K562 (cell line): ENCODE measurements around the gene SPTBN5. TPM values are rescaled to one million over a fixed set of nuclear protein-coding genes. Genes with fewer than 3 reads are reported as not detected.

Source experiments
- ATAC-seq: fragments of 200-7000 bp; cut with Tn5 transposase; 3 replicates; pipeline ENCODE4 v1.9.1; 2020; ENCODE audit warnings: moderate library complexity
- BruUV-seq: library from RNA; stranded (reverse); fragments of 400-500 nt; replicated peaks from 2 replicates; lab custom pipeline; 2021; lab: Mats Ljungman, UMichigan
- CTCF ChIA-PET: fragments of 300-600 bp; formaldehyde crosslinking; extraction: SDS; loops from one replicate; lab custom pipeline; 2021; ENCODE audit warnings: low intra/inter-chr PET ratio; lab: Yijun Ruan, JAX
- POLR2A ChIA-PET: fragments of 300-600, 350-650 bp; sonication (Branson Sonifier 250); formaldehyde crosslinking; extraction: SDS; loops from one replicate; lab custom pipeline; 2021; ENCODE audit warnings: antibody characterized with exemption, inconsistent platforms; lab: Yijun Ruan, JAX
- DNase-seq, 4 experiments: peaks; one replicate each; pipeline versions ENCODE4 v3.0.0 to v3.0.0-alpha.2; 2011 to 2018; ENCODE audit warnings: low spot score in 3 of 4, mixed read lengths in 3 of 4; ENCODE audit errors: extremely low read depth in 1 of 4
- FAIRE-seq: peaks from 2 replicates; lab custom pipeline; 2011; peaks lifted over from hg19 to GRCh38; lab: Jason Lieb, UNC
- H2AFZ ChIP-seq: 2 replicates; pipeline ENCODE4 v1.6.0; 2011; ENCODE audit warnings: low read depth, low read length, control low read depth, inconsistent platforms
- H3K27ac ChIP-seq: fragments of 200-600 bp; 3 replicates; pipeline ENCODE4 v1.8.0; 2011; ENCODE audit warnings: low read depth, mild to moderate bottlenecking, control low read depth, inconsistent platforms, low read length, moderate library complexity, mixed read lengths; ENCODE audit errors: extremely low read depth
- H3K27me3 ChIP-seq, 2 experiments: fragments of 300-600 bp in 1 of 2; 2 replicates in 1 of 2; 3 replicates in 1 of 2; pipeline versions ENCODE4 v1.6.0 to v1.8.0; 2011; ENCODE audit warnings: inconsistent platforms in 2 of 2, low read length in 2 of 2, mild to moderate bottlenecking in 1 of 2, mixed read lengths in 1 of 2, moderate library complexity in 1 of 2; ENCODE audit not compliant: control insufficient read depth in 2 of 2, insufficient read depth in 2 of 2
- H3K36me3 ChIP-seq: fragments of 300-600 bp; 3 replicates; pipeline ENCODE4 v1.8.0; 2011; ENCODE audit warnings: mild to moderate bottlenecking, low read length, inconsistent platforms; ENCODE audit not compliant: control insufficient read depth, insufficient read depth
- H3K4me1 ChIP-seq, 2 experiments: fragments of 200-600 bp in 1 of 2; replicated peaks in 1 of 2; 2 replicates in 1 of 2; 3 replicates in 1 of 2; pipeline versions ENCODE4 v1.5.1 to v1.8.0; 2011; ENCODE audit warnings: inconsistent platforms in 2 of 2, low read length in 2 of 2, mild to moderate bottlenecking in 1 of 2, mixed read lengths in 1 of 2, moderate library complexity in 1 of 2; ENCODE audit not compliant: control insufficient read depth in 2 of 2, insufficient read depth in 2 of 2
- H3K4me2 ChIP-seq: 2 replicates; pipeline ENCODE4 v1.6.1; 2011; ENCODE audit warnings: low read length, control low read depth, inconsistent platforms, mixed read lengths; ENCODE audit not compliant: insufficient read depth
- H3K4me3 ChIP-seq: fragments of 200-600 bp; sonication (generic), shearing (Covaris generic); 2 replicates; pipeline ENCODE4 v1.5.1; 2016; ENCODE audit warnings: control low read depth, inconsistent platforms
- H3K79me2 ChIP-seq: fragments of 200-600 bp; 3 replicates; pipeline ENCODE4 v1.8.0; 2011; ENCODE audit warnings: low read length, inconsistent platforms; ENCODE audit not compliant: control insufficient read depth, insufficient read depth
- H3K9ac ChIP-seq, 2 experiments: 2 replicates each; pipeline versions ENCODE4 v1.6.0 to v1.6.1; 2011; ENCODE audit warnings: low read depth in 2 of 2, low read length in 2 of 2, control low read depth in 1 of 2, inconsistent platforms in 1 of 2, mild to moderate bottlenecking in 1 of 2, mixed read lengths in 1 of 2; ENCODE audit not compliant: insufficient read depth in 1 of 2
- H3K9me1 ChIP-seq: one replicate; pipeline ENCODE4 v1.6.0; 2011; ENCODE audit warnings: inconsistent platforms, mild to moderate bottlenecking, low read length, moderate library complexity; ENCODE audit not compliant: control insufficient read depth, insufficient read depth
- H3K9me3 ChIP-seq: replicated peaks from 2 replicates; pipeline ENCODE4 v1.5.1; 2011; ENCODE audit warnings: low read depth, low read length, inconsistent platforms; ENCODE audit not compliant: control insufficient read depth, insufficient read depth
- H4K20me1 ChIP-seq: replicated peaks from 2 replicates; pipeline ENCODE4 v1.6.1; 2011; ENCODE audit warnings: low read length, inconsistent platforms, mixed read lengths; ENCODE audit not compliant: control insufficient read depth, insufficient read depth
- CTCF ChIP-seq, 3 experiments: IDR thresholded peaks in 2 of 3; conservative IDR thresholded peaks in 1 of 3; 2 replicates each; pipeline ENCODE4 v1.5.1; 2011 to 2012; ENCODE audit warnings: low read length in 3 of 3, mild to moderate bottlenecking in 3 of 3, control low read depth in 2 of 3, improper control_type of control experiment in 1 of 3, inconsistent platforms in 1 of 3, low read depth in 1 of 3, mixed read lengths in 1 of 3, moderate library complexity in 1 of 3; ENCODE audit not compliant: insufficient read depth in 2 of 3
- ESRRA ChIP-seq: fragments of 450-650 bp; IDR thresholded peaks from 2 replicates; pipeline ENCODE4 v1.6.1; 2014; ENCODE audit warnings: low read depth, mild to moderate bottlenecking, moderate library complexity, borderline replicate concordance
- JUND ChIP-seq, 2 experiments: IDR thresholded peaks; 2 replicates in 1 of 2; 3 replicates in 1 of 2; pipeline ENCODE4 v1.6.1; 2011; ENCODE audit warnings: borderline replicate concordance in 2 of 2, low read depth in 2 of 2, low read length in 2 of 2, improper control_type of control experiment in 1 of 2, missing biosample characterization in 1 of 2, missing genetic modification characterization in 1 of 2, missing genetic modification reagents in 1 of 2
- NR2C1 ChIP-seq, 2 experiments: fragments of 450-650 bp; IDR thresholded peaks; 2 replicates each; pipeline ENCODE4 v1.6.1; 2017; ENCODE audit warnings: mild to moderate bottlenecking in 2 of 2, antibody characterized with exemption in 1 of 2, inconsistent platforms in 1 of 2, missing compliant biosample characterization in 1 of 2, missing genetic modification characterization in 1 of 2
- NR2C2 ChIP-seq, 2 experiments: fragments of 200-800 bp in 1 of 2; sonication (Bioruptor generic) in 1 of 2; sonication (generic) in 1 of 2; formaldehyde crosslinking in 1 of 2; IDR thresholded peaks; 2 replicates each; pipeline versions ENCODE4 v1.6.1 to v1.8.0; 2016 to 2022; ENCODE audit warnings: mild to moderate bottlenecking in 1 of 2, missing compliant biosample characterization in 1 of 2, missing genetic modification characterization in 1 of 2, missing genetic modification reagents in 1 of 2
- RAD21 ChIP-seq, 2 experiments: fragments of 250-450 bp in 1 of 2; fragments of 450-650 bp in 1 of 2; sonication (Bioruptor Pico) in 1 of 2; formaldehyde crosslinking in 1 of 2; IDR thresholded peaks in 1 of 2; conservative IDR thresholded peaks in 1 of 2; 2 replicates each; pipeline versions ENCODE4 v1.4.0 to v1.8.0; 2020 to 2022; ENCODE audit warnings: mild to moderate bottlenecking in 2 of 2, moderate library complexity in 1 of 2
- RCOR1 ChIP-seq, 2 experiments: IDR thresholded peaks; 2 replicates each; pipeline ENCODE4 v1.6.1; 2012; ENCODE audit warnings: low read depth in 2 of 2, low read length in 2 of 2, borderline replicate concordance in 1 of 2, improper control_type of control experiment in 1 of 2
- RUNX1 ChIP-seq: sonication (generic); IDR thresholded peaks from 2 replicates; pipeline ENCODE4 v1.6.1; 2016; ENCODE audit warnings: antibody characterized with exemption, low read depth
- XRCC5 ChIP-seq: fragments of 200-400 bp; formaldehyde crosslinking; IDR thresholded peaks from 2 replicates; pipeline ENCODE4 v1.6.1; 2017; ENCODE audit warnings: low read depth, mild to moderate bottlenecking, low read length
- ZNF217 ChIP-seq: sonication (generic); formaldehyde crosslinking; IDR thresholded peaks from 2 replicates; pipeline ENCODE4 v1.8.0; 2022; ENCODE audit warnings: mild to moderate bottlenecking, missing genetic modification reagents
- ZNF740 ChIP-seq, 3 experiments: fragments of 200-800 bp in 1 of 3; sonication (Bioruptor generic) in 1 of 3; sonication (generic) in 1 of 3; formaldehyde crosslinking in 1 of 3; IDR thresholded peaks; 2 replicates each; pipeline versions ENCODE4 v1.6.1 to v1.8.0; 2016 to 2022; ENCODE audit warnings: mild to moderate bottlenecking in 2 of 3, missing compliant biosample characterization in 2 of 3, missing genetic modification characterization in 2 of 3, missing genetic modification reagents in 1 of 3
- WGBS: fragments of 100-300 bp; shearing (Covaris generic); methylation state at CpG from one replicate; pipeline ENCODE4 v1.1.6; 2016; ENCODE audit warnings: low coverage, mixed read lengths; ENCODE audit not compliant: insufficient coverage; ENCODE audit errors: missing lambda C conversion rate; 5-methylcytosine and 5-hydroxymethylcytosine counted together
- in situ Hi-C: fragments of 300-500 bp; cut with MboI; formaldehyde crosslinking; loops from 4 replicates; pipeline ENCODE4 v1.15.0; 2018; ENCODE audit warnings: inconsistent platforms, mixed read lengths
- intact Hi-C: fragments of 100-400 bp; cut with micrococcal nuclease; formaldehyde crosslinking; loops from 2 replicates; pipeline ENCODE4 v1.14.2; 2022
- polyA plus RNA-seq, 8 experiments: library from polyadenylated mRNA; depleted of rRNA in 4 of 8; stranded (reverse) in 5 of 8; unstranded in 3 of 8; fragments of >200 nt; fragmentation: Nextera tagmentation in 2 of 8; fragmentation: Illumina TruSeq in 1 of 8; extraction: Ambion mirVana in 2 of 8; extraction: Trizol in 1 of 8; gene quantifications; 2 replicates each; pipeline versions ENCODE4 v1.2.1 to v1.2.3, GENCODE V29; 2011 to 2014; ENCODE audit warnings: inconsistent platforms in 1 of 8, missing spikeins in 1 of 8
- total RNA-seq, 7 experiments: library from RNA; depleted of rRNA in 6 of 7; stranded (reverse); fragments of >200 nt in 6 of 7; fragmentation: Illumina TruSeq in 2 of 7; extraction: Trizol in 2 of 7; gene quantifications; 2 replicates each; pipeline versions ENCODE4 v1.2.1 to v1.2.3, GENCODE V29; 2011 to 2021; ENCODE audit warnings: low replicate concordance in 1 of 7

The SPTBN5 gene
- total and polyA plus RNA-seq, 9 of the 15 experiments (the other 6 are each of a cell fraction or from before 2014, with no cell fraction given) = 0.02 TPM; not detected in 8

DNA sequence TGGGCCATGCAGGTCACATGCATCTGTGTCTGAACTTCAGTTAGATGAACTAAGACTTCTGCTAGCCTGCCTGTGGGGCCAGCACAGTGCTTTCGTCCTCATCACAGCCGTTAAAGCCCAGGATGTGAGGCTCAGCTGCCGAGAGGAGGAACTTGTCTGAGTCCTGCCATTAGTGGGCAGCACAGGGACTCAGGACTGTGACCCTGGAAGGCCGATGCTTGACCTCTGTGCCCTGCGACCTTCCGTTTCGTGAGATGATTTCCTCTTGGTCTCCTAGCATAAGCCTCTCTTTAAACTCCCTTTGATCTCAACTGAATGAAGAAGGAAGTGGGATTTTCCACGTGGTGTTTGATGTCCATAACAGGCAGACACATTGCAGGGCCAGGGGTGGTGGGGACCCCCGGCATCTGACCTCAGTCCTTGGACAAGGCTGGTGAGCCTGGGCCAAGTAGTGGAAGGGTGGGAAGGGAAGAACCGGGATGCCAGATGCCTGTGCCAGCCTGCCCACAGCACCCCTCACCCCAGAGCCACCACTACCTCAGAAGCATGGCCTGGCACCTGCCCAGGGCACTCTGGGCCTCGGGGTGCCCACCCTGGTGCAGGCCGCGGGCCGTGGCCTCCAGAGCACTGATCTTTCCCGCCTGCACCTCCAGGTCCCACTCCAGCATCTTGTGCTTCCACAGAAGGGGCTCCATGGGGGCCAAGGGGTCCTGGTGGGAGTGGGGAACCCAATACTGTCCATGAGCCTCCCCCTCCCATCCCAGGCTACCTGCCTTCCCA lies 33.6 kb downstream of the SPTBN5 start:
- ChIA-PET POLR2A (interaction anchor here (0.5 to 0.6 kb wide), 2 partner anchors 12 to 1116 kb away, joined by 3 read pairs; no protein-coding TSS in a partner anchor), CTCF (no interaction called here)
- intact Hi-C loops = no loop called here
- H3K79me2 ChIP-seq = no peaks in the 10 kb centered on the region
- FAIRE-seq = peak; percentile 54
- peaks cover 55 to 93% of the 10 kb centered on the region in 2 experiments for H3K27me3 ChIP-seq
- peaks cover 13% of the 10 kb centered on the region for H4K20me1 ChIP-seq
- in situ Hi-C loops = no loop called here
- H3K9me3 ChIP-seq = no peaks in the 10 kb centered on the region; the same call in 1 of the 2 replicates
- H3K36me3 ChIP-seq = no peaks in the 10 kb centered on the region
- no peak overlapping the region for H3K27ac ChIP-seq
- TF ChIP-seq RAD21 (CRISPR knock-in tag; conservative IDR thresholded peaks at IDR 0.05 in 1 of 2, IDR thresholded peaks at IDR 0.05 in 1 of 2) (peak in 1 of 2 experiments; percentile 30; a peak in 2 of 4 replicates), NR2C2 (CRISPR knock-in tag; IDR thresholded peaks at IDR 0.05) (no peak), NR2C2 (tag; IDR thresholded peaks at IDR 0.05) (peak; percentile 85), JUND (IDR thresholded peaks at IDR 0.05; ENCODE audit: borderline replicate concordance, low read depth, low read length) (no peak), JUND (tag; IDR thresholded peaks at IDR 0.05; ENCODE audit: borderline replicate concordance, low read depth, low read length) (no peak), NR2C1 (IDR thresholded peaks at IDR 0.05) (peak; percentile 81; the same call in 1 of the 2 replicates), NR2C1 (tag; IDR thresholded peaks at IDR 0.05) (peak; percentile 88), CTCF (IDR thresholded peaks at IDR 0.05 in 2 of 3, conservative IDR thresholded peaks at IDR 0.05 in 1 of 3; ENCODE audit: insufficient read depth in 2 of 3, low read depth in 1 of 3, low read length in 3 of 3) (peak; percentile 27 to 54 (median 45); a peak in 5 of 6 replicates), RUNX1 (no peak), RCOR1 (IDR thresholded peaks at IDR 0.05; ENCODE audit: borderline replicate concordance in 1 of 2, low read depth in 2 of 2, low read length in 2 of 2) (0 out of 4 replicates have a peak, but pooled peaks of 1 of the 2 experiments have one; percentile 23), ZNF740 (CRISPR knock-in tag; IDR thresholded peaks at IDR 0.05) (no peak), ZNF740 (tag; IDR thresholded peaks at IDR 0.05) (no peak), XRCC5 (no peak), ZNF217 (CRISPR knock-in tag) (no peak), ESRRA (peak; percentile 93)
- TF ChIP-seq, all 486 proteins: peak for 6
- H3K9ac ChIP-seq = no peak overlapping the region
- no TSS peak for BruUV-seq
- H3K9me1 ChIP-seq = no peaks in the 10 kb centered on the region
- WGBS = 12% methylated on average over 15 of the region's 15 CpGs
- peak in 2 of 4 experiments; percentile 40 to 42 for DNase-seq
- no peak overlapping the region for H3K4me3 ChIP-seq
- ATAC-seq = peak; percentile 67
- H3K4me1 ChIP-seq = peaks cover 0 to 46% of the 10 kb centered on the region in 2 experiments; a peak in 2 of 5 replicates
- H3K4me2 ChIP-seq = no peak overlapping the region
- H2AFZ ChIP-seq = no peak overlapping the region
